Measurements from ENCODE around the gene GPR160.

GPR160 gene

GRCh38 chr3:170132335-170132734 lies 94.5 kb downstream of the GPR160 start:
- no peaks in the 10 kb centered on the region for H3K4me1 ChIP-seq (ENCODE audit: insufficient read depth, low read length, poor library complexity, severe bottlenecking)
- H3K4me2 ChIP-seq (ENCODE audit: low read depth, low read length, poor library complexity, severe bottlenecking): no peak overlapping the region
- no peak overlapping the region for H2AFZ ChIP-seq (ENCODE audit: low read length)

More at GRCh38 chr3:170132335-170132734, 94.5 kb downstream of the GPR160 start:
- H3K36me3 ChIP-seq (ENCODE audit: insufficient read depth, low read length): peaks cover 73% of the 10 kb centered on the region
- no peaks in the 10 kb centered on the region for H3K9me2 ChIP-seq (replicated peaks; ENCODE audit: low read depth, low read length)
- TF ChIP-seq EZH2phosphoT487 (IDR thresholded peaks at IDR 0.05; ENCODE audit: borderline replicate concordance) (no peak), CTCF (conservative IDR thresholded peaks at IDR 0.05; ENCODE audit: low read length) (no peak)
- H4K20me1 ChIP-seq (ENCODE audit: insufficient read depth, low read length, poor library complexity, severe bottlenecking): no peaks in the 10 kb centered on the region
- H3K9me3 ChIP-seq (ENCODE audit: insufficient read depth, low read depth, low read length): peaks cover 6% of the 10 kb centered on the region; the same call in 1 of the 2 replicates
- H3K79me2 ChIP-seq (ENCODE audit: insufficient read depth, low read length): no peaks in the 10 kb centered on the region; the same call in 1 of the 2 replicates
- no peaks in the 10 kb centered on the region for H3K27me3 ChIP-seq (ENCODE audit: insufficient read depth, low read length, poor library complexity, severe bottlenecking)
- H3K9ac ChIP-seq (ENCODE audit: low read depth, low read length, poor library complexity, severe bottlenecking): no peak overlapping the region
- no peaks in the 10 kb centered on the region for H3F3A ChIP-seq (ENCODE audit: low read depth)
- no peak overlapping the region for H3K4me3 ChIP-seq (ENCODE audit: low read length, poor library complexity, severe bottlenecking)

Data from Loucy (cell line).